CD14-positive monocyte (primary cell): ENCODE results near the gene LEAP2. TPM values are rescaled to one million over a fixed set of nuclear protein-coding genes. Genes with fewer than 3 reads are reported as not detected.
"Not testable (repeated sequence)": the region's sequence is repeated elsewhere in the genome, so short reads cannot be mapped to it uniquely, and the experiment has no call there.

Source experiments
- DNase-seq, 3 donors: peaks; one replicate each; pipeline ENCODE4 v3.0.0-alpha.2; 2011 to 2022
- H2AFZ ChIP-seq: 2 replicates; pipeline ENCODE4 v1.6.0; 2012; ENCODE audit warnings: mild to moderate bottlenecking, low read depth, low read length, inconsistent platforms; ENCODE audit not compliant: insufficient read depth, poor library complexity, severe bottlenecking
- H3K27ac ChIP-seq, 2 donors: 1 replicate in 1 of 2; 2 replicates in 1 of 2; pipeline ENCODE4 v1.5.1; 2012 to 2013; ENCODE audit warnings: low read length in 2 of 2, control low read depth in 1 of 2, inconsistent platforms in 1 of 2, low read depth in 1 of 2, mild to moderate bottlenecking in 1 of 2
- H3K27me3 ChIP-seq, 2 donors: one replicate each; pipeline versions ENCODE4 v1.6.0 to v1.6.1; 2011 to 2013; ENCODE audit warnings: low read length in 2 of 2; ENCODE audit not compliant: control insufficient read depth in 2 of 2, insufficient read depth in 2 of 2
- H3K36me3 ChIP-seq, 2 donors: replicated peaks in 1 of 2; 1 replicate in 1 of 2; 2 replicates in 1 of 2; pipeline versions ENCODE4 v1.5.1 to v1.6.1; 2012 to 2013; ENCODE audit warnings: low read length in 2 of 2, control low read depth in 1 of 2, inconsistent platforms in 1 of 2, mild to moderate bottlenecking in 1 of 2; ENCODE audit not compliant: insufficient read depth in 2 of 2, control insufficient read depth in 1 of 2
- H3K4me1 ChIP-seq, 2 donors: 1 replicate in 1 of 2; 2 replicates in 1 of 2; pipeline versions ENCODE4 v1.5.1 to v1.6.1; 2012 to 2013; ENCODE audit warnings: low read length in 2 of 2, control low read depth in 1 of 2, inconsistent platforms in 1 of 2, mild to moderate bottlenecking in 1 of 2, moderate library complexity in 1 of 2; ENCODE audit not compliant: insufficient read depth in 2 of 2, control insufficient read depth in 1 of 2
- H3K4me2 ChIP-seq: replicated peaks from 2 replicates; pipeline ENCODE3; 2012; ENCODE audit warnings: low read length, moderate library complexity, mild to moderate bottlenecking; ENCODE audit not compliant: poor library complexity, severe bottlenecking; ENCODE audit errors: extremely low read depth
- H3K4me3 ChIP-seq, 3 experiments: fragments of 200-600 bp in 1 of 3; sonication (generic) in 1 of 3; replicated peaks in 1 of 3; 1 replicate in 2 of 3; 2 replicates in 1 of 3; pipeline ENCODE4 v1.5.1; 2011 to 2013; ENCODE audit warnings: low read length in 3 of 3, mild to moderate bottlenecking in 3 of 3, control low read depth in 2 of 3, low read depth in 2 of 3, inconsistent platforms in 1 of 3, moderate library complexity in 1 of 3
- H3K79me2 ChIP-seq: 2 replicates; pipeline ENCODE4 v1.6.0; 2012; ENCODE audit warnings: mild to moderate bottlenecking, control low read depth, inconsistent platforms, low read length, moderate library complexity; ENCODE audit not compliant: insufficient read depth
- H3K9ac ChIP-seq: 2 replicates; pipeline ENCODE4 v1.6.0; 2017; ENCODE audit warnings: low read length, mild to moderate bottlenecking; ENCODE audit not compliant: insufficient read depth, poor library complexity, severe bottlenecking
- H3K9me3 ChIP-seq, 2 donors: replicated peaks in 1 of 2; 1 replicate in 1 of 2; 2 replicates in 1 of 2; pipeline versions ENCODE4 v1.5.1 to v1.6.1; 2012 to 2013; ENCODE audit warnings: low read length in 2 of 2, control low read depth in 1 of 2; ENCODE audit not compliant: control insufficient read depth in 1 of 2, insufficient read depth in 1 of 2
- H4K20me1 ChIP-seq: 2 replicates; pipeline ENCODE4 v1.6.0; 2012; ENCODE audit warnings: mild to moderate bottlenecking, low read length, control low read depth, moderate library complexity; ENCODE audit not compliant: insufficient read depth
- H3K27ac Mint-ChIP-seq, 7 donors: one replicate each; pipeline ENCODE4 v1.8.0; 2020; ENCODE audit warnings: mild to moderate bottlenecking in 7 of 7, mixed read lengths in 7 of 7, moderate library complexity in 6 of 7, inconsistent platforms in 2 of 7
- H3K27me3 Mint-ChIP-seq, 3 donors: one replicate each; pipeline ENCODE4 v1.8.0; 2021 to 2022; ENCODE audit warnings: low read depth in 3 of 3, mild to moderate bottlenecking in 3 of 3, mixed read lengths in 3 of 3, moderate library complexity in 3 of 3, inconsistent platforms in 1 of 3
- H3K36me3 Mint-ChIP-seq, 2 donors: one replicate each; pipeline ENCODE4 v1.8.0; 2020; ENCODE audit warnings: mixed read lengths in 2 of 2, inconsistent platforms in 1 of 2, mild to moderate bottlenecking in 1 of 2
- H3K4me1 Mint-ChIP-seq: one replicate; pipeline ENCODE4 v1.8.0; 2020; ENCODE audit warnings: mild to moderate bottlenecking, mixed read lengths
- H3K4me3 Mint-ChIP-seq, 2 donors: one replicate each; pipeline ENCODE4 v1.8.0; 2020; ENCODE audit warnings: mild to moderate bottlenecking in 2 of 2, mixed read lengths in 2 of 2, moderate library complexity in 1 of 2
- H3K9me3 Mint-ChIP-seq, 7 donors: one replicate each; pipeline ENCODE4 v1.8.0; 2020 to 2022; ENCODE audit warnings: mixed read lengths in 7 of 7, mild to moderate bottlenecking in 6 of 7, moderate library complexity in 6 of 7, inconsistent platforms in 2 of 7
- CTCF ChIP-seq: fragments of 200-600 bp; IDR thresholded peaks from one replicate; pipeline ENCODE4 v1.8.0; 2022; ENCODE audit warnings: antibody characterized with exemption, mild to moderate bottlenecking
- WGBS: methylation state at CpG from one replicate; pipeline ENCODE4 v1.1.5; 2013; ENCODE audit warnings: missing lambda C conversion rate; ENCODE audit not compliant: insufficient coverage; 5-methylcytosine and 5-hydroxymethylcytosine counted together
- intact Hi-C, 2 donors: fragments of 100-400 bp; cut with micrococcal nuclease; formaldehyde crosslinking; loops; one replicate each; pipeline versions ENCODE4 v1.15.0 to v1.15.1; 2023
- polyA plus RNA-seq, 3 donors: library from polyadenylated mRNA; depleted of rRNA in 1 of 3; unstranded in 2 of 3; stranded (reverse) in 1 of 3; fragments of 300-500 nt in 2 of 3; fragments of >200 nt in 1 of 3; fragmentation: Illumina TruSeq in 2 of 3; gene quantifications; 1 replicate in 2 of 3; 2 replicates in 1 of 3; pipeline ENCODE4 v1.2.3, GENCODE V29; 2012 to 2021

The LEAP2 gene
- polyA plus RNA-seq, 3 donors, result 0.59 to 2.3 (median 0.88) TPM

DNA sequence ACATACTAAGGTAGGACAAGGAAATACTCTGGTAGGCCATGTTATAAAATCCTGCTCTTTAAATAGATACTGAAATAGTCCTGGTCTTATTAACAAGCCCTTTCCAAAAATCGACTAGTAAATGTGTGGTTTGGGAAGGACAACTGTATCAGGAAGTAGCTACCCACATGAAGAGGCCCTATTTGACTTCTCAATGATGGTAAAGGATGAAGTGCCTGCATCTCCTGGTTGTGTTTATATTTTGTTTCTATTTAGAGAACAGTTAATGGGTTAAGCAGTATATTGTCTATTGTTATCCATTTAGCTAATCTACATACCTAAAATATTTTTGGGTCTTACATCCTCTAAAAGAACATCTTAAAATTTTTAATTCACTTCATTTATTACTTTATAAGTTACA, 19.7 kb upstream of the LEAP2 start:
- Histone ChIP-seq H3K27me3 (no peaks in the 10 kb centered on the region), H3K36me3 (no peaks in the 10 kb centered on the region), H3K4me1 (no peaks in the 10 kb centered on the region), H3K9me3 (no peaks in the 10 kb centered on the region), H4K20me1 (no peaks in the 10 kb centered on the region), H3K27ac (no peak overlapping the region), H3K79me2 (no peaks in the 10 kb centered on the region), H2AFZ (no peak overlapping the region), H3K4me3 (no peak overlapping the region), H3K9ac (no peak overlapping the region), H3K4me2 (no peak overlapping the region)
- Mint-ChIP-seq H3K4me3 (no peak overlapping the region), H3K27me3 (peaks cover 5 to 7% (median 6%) of the 10 kb centered on the region in 3 donors), H3K36me3 (no peaks in the 10 kb centered on the region), H3K4me1 (no peaks in the 10 kb centered on the region), H3K9me3 (peaks cover 0 to 1% (median 0%) of the 10 kb centered on the region in 7 donors), H3K27ac (no peak overlapping the region)
- intact Hi-C loops, result no loop called here
- no peak for DNase-seq
- no CpG with 5 or more reads among the region's 1 CpG for WGBS
- no peak for TF ChIP-seq CTCF

DNA sequence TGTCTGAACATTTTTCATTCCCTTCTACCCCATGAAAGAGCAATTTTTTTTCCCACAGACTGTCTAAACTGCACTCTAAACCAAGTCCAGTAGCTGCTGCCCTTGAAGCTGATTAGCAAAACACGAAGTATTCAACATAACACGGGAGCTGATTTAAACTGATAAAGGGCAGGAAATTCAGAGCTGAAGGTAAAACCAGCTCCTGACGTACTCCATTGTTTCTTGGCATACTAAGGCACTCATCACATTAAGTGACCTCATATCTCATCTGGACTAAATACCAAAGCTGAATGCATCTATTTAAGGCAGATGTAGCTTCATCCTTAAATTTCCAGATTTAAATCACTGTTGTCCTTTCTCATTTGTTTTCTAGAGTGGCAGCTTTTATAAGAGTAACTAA, 19.2 kb upstream of the LEAP2 start:
- Histone ChIP-seq H3K36me3 (no peaks in the 10 kb centered on the region), H3K4me3 (no peak overlapping the region), H3K4me1 (no peaks in the 10 kb centered on the region), H3K27me3 (no peaks in the 10 kb centered on the region), H3K9me3 (no peaks in the 10 kb centered on the region), H2AFZ (no peak overlapping the region), H3K9ac (no peak overlapping the region), H4K20me1 (no peaks in the 10 kb centered on the region), H3K4me2 (no peak overlapping the region), H3K27ac (no peak overlapping the region), H3K79me2 (no peaks in the 10 kb centered on the region)
- TF ChIP-seq CTCF, result no peak
- Mint-ChIP-seq H3K27me3 (peaks cover 5 to 10% (median 9%) of the 10 kb centered on the region in 3 donors), H3K9me3 (peaks cover 0 to 1% (median 0%) of the 10 kb centered on the region in 7 donors), H3K4me3 (no peak overlapping the region), H3K4me1 (no peaks in the 10 kb centered on the region), H3K27ac (no peak overlapping the region), H3K36me3 (no peaks in the 10 kb centered on the region)
- DNase-seq, result no peak
- intact Hi-C loops, result no loop called here
- WGBS, result 55% methylated on average over 3 of the region's 3 CpGs

DNA sequence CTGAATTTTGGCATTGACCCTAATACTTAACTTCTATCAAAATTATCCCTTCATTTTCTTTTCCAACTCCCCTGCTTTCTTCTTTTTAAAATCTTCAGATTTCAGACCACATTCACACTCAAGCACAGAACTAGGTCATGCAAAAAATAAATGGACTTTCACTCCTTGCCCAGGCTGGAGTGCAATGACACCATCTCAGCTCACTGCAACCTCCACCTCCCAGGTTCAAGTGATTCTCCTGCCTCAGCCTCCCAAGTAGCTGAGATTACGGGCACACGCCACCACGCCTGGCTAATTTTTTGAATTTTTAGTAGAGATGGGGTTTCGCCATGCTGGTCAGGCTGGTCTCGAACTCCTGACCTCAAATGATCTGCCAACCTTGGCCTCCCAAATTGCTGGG, 18.5 kb upstream of the LEAP2 start:
- H3K27me3 ChIP-seq, H3K4me3 ChIP-seq, H3K36me3 Mint-ChIP-seq, H3K36me3 ChIP-seq, H3K9me3 Mint-ChIP-seq, H3K27ac ChIP-seq, H3K4me3 Mint-ChIP-seq, H3K4me1 Mint-ChIP-seq, H2AFZ ChIP-seq, H3K4me1 ChIP-seq, H3K4me2 ChIP-seq, intact Hi-C loops, H4K20me1 ChIP-seq, H3K9ac ChIP-seq, H3K79me2 ChIP-seq, H3K9me3 ChIP-seq, H3K27ac Mint-ChIP-seq, H3K27me3 Mint-ChIP-seq, DNase-seq: not testable (repeated sequence)
- WGBS, result 100% methylated on average over 2 of the region's 5 CpGs
